ENCODE results near the gene EZH2.

The EZH2 gene

GRCh38 chr7:148854983-148855382 is 29.1 kb downstream of the EZH2 start:
- DNase-seq (ENCODE audit: low read depth in 2 of 2): no peak

DNA sequence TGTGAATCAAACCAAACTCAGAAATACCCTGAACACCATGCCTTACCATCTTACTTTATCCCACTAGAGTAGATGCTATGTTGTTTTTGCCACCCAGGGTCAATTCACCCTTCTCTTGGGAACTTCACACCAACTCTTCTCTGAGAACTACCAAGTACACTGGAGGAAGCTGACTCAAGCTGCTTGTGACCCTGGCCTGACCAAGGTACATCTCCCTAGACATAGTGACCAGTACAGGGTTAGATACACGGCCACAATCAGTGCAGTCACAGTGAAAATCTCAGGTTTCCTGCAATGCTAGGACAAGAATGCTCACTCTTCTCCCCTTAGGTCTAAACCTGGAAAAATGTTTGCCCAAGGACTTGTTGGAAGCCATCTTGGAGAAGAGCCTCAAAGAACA is 31.8 kb downstream of the EZH2 start:
- no peak for DNase-seq (ENCODE audit: low read depth in 2 of 2)

DNA sequence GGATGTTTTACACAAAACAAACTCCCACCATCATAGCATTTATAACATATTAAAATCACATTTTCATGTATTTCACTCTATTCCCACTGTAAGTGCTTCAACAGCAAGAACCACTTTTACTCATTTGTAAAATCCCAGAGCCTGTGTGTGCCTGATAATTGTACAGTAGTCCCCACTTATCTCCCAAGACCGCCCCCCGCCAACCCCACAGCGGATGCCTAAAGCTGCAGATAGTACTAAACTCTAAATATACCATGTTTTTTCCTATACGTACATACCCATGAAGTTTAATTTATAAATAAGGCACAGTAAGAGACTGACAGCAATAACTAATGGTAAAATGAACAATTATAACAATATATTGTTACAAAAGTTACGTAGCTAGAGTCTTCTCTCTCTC is 33.5 kb downstream of the EZH2 start:
- DNase-seq (ENCODE audit: low read depth in 2 of 2): no peak

GRCh38 chr7:148849393-148850098 is 34.5 kb downstream of the EZH2 start:
- no peak for DNase-seq (ENCODE audit: low read depth in 2 of 2)

GRCh38 chr7:148847815-148848734 is 36.0 kb downstream of the EZH2 start:
- no peak for DNase-seq (ENCODE audit: low read depth in 2 of 2)

DNA sequence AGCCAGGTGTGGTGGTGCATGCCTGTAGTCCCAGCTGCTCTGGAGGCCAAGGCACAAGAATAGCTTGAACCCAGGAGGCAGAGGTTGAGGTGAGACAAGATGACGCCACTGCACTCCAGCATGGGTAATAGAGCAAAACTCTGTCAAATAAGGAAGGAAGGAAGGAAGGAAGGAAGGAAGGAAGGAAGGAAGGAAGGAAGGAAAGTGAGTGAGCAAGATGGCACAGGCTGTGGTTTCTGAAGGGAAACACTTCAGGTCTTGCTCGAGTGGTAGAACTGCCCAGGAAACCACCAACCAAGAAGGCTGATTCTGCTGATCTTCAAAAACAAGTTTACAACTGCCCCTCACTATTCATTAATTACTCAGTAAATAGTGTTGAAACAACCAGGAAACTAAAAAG is 45.2 kb downstream of the EZH2 start:
- DNase-seq (ENCODE audit: low read depth in 2 of 2): no peak

- no peak for DNase-seq (ENCODE audit: low read depth in 2 of 2)
Observed at GRCh38 chr7:148835854-148836253, 48.2 kb downstream of the EZH2 start.

GRCh38 chr7:148834605-148835004 is 49.5 kb downstream of the EZH2 start:
- no peak for DNase-seq (ENCODE audit: low read depth in 2 of 2)

GRCh38 chr7:148831782-148832181 is 52.3 kb downstream of the EZH2 start:
- no peak for DNase-seq (ENCODE audit: low read depth in 2 of 2)

GRCh38 chr7:148830897-148831692 is 53.0 kb downstream of the EZH2 start:
- no peak for DNase-seq (ENCODE audit: low read depth in 2 of 2)

DNA sequence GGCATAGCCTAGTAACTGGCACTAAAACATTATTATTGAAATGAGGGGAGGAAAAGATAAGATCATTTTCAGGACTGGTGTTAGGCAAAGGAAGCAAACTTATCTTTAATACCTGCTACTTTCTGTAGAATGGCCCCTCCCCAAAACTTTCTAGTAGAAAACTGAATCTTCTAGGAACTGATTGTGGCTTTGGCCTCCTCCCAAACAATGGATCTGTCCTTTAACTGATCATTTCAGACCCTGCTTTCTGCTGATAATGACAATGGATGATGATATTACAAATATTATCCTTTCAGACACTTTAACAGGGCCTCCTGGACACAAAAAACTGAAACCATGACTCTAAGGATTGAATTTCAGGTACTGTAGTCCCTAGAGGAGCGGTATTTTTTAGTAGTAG is 55.1 kb downstream of the EZH2 start:
- DNase-seq (ENCODE audit: low read depth in 2 of 2): no peak

GRCh38 chr7:148825338-148825737 is 58.8 kb downstream of the EZH2 start:
- DNase-seq (ENCODE audit: low read depth in 2 of 2): no peak

DNA sequence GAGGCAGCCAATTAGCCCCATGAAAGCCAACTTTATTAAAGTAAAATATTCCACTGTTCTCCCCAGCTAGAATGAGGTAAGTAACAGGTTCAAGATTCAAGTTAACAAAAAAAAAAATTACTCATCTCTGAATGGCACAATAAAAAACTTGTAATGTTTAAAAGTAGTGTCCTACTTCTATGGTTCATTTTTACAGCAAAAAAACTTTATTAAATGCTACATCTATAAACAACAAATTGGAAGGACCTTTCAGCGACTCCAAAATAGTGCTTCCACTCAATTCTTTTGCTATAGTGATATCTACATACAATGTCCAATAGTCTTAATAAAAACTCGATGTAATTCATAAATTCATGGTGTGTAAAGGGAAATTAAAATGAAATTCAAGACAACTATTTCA is 59.2 kb downstream of the EZH2 start:
- no peak for DNase-seq (ENCODE audit: low read depth in 2 of 2)

DNA sequence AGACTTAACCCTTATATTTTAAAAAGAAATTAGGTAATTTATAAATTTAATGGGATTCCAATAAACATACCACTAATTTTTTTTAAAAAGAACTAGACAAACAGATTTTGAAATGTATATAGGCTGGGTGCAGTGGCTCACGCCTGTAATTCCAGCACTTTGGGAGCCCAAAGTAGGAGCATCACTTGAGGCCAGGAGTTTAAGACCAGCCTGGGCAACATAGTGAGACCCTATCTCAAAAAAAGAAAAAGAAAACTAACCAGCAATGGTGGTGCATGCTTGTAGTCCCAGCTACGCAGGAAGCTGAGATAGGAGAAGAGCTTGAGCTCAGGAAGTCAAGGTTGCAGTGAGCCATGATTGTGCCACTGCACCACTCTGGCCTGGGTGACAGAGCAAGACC is 62.7 kb downstream of the EZH2 start:
- DNase-seq (ENCODE audit: low read depth in 2 of 2): no peak

- DNase-seq (ENCODE audit: low read depth in 2 of 2): no peak
Observed at GRCh38 chr7:148819697-148820360, 64.3 kb downstream of the EZH2 start.

DNA sequence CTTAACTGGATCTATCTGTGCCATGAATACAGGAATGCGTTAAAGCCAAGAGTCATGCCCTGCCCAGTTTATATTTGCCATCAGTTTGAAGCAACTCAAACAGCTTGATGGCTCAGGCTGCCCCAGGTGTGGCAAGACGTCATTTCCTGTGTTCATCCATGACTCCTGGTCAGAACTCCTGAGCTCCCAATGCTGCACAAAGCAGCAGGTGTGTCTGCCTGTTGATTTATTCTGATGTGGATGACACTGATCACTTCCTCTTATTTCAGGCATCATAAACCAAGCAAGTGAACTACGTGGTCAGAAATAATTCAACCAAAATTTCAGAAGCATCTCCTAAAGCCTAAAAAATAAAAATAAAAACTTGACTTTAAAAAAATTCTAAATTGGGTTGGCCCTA is 68.5 kb downstream of the EZH2 start:
- DNase-seq (ENCODE audit: low read depth in 2 of 2): no peak

GRCh38 chr7:148814922-148815559 is 69.0 kb downstream of the EZH2 start:
- DNase-seq (ENCODE audit: low read depth in 2 of 2): no peak

DNA sequence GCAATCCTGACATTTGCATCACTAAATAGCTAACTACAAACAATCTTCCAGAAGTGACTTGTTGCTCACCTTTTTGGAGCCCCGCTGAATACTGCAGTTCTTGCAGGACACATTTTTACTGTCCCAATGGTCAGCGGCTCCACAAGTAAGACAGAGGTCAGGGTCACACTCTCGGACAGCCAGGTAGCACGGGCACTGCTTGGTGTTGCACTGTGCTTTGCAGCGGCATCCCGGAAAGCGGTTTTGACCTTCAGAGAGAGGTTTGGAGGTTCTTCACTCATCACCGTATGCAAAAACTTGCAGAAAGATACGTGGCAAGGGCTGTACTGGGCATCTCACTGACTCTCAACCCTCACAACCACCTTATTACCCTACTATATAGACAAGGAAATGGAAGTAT is 70.2 kb downstream of the EZH2 start:
- DNase-seq (ENCODE audit: low read depth in 2 of 2): no peak

DNA sequence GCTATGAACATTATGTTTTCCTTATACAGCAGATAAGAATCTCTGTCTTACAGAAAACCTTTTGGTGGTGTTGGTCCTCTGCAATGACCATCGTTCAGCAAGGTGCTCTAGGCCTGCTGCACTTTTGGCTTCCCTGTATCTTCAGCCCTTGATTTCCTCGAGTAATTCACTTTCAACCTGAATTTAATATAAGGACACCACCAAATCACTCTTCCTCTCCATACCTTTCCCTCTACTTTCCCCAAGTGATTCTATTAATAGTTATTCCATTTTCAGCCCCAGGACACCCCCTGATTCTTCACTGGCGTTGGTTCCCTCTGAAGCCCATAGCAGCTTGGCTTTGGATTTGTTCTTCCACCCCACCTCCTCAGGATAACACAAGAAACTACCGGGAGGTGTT is 72.2 kb downstream of the EZH2 start:
- no peak for DNase-seq (ENCODE audit: low read depth in 2 of 2)

- DNase-seq (ENCODE audit: low read depth in 2 of 2): no peak
Observed at GRCh38 chr7:148809856-148810255, 74.2 kb downstream of the EZH2 start.

DNA sequence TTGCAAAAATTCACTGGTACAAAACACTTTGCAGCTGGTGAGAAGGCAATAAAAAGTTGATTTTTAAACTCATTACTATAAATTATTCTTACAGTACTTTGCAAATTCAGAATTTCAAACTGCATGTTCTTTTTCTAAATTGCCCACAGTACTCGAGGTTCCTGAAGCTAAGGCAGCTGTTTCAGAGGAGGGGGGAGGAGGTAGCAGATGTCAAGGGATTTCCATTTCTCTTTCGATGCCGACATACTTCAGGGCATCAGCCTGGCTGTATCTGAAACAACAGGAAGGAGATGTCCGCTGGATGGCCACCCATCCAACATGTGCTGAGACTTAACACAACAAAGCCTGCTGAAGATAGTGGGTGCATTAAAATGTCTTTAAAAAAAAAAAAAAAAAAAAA is 76.7 kb downstream of the EZH2 start:
- DNase-seq (ENCODE audit: low read depth in 2 of 2): no peak

All from activated CD8-positive, alpha-beta memory T cell treated with anti-CD3 and anti-CD28 coated beads for 4 hours (primary cell).